Panc1 (cell line): ENCODE data around the gene SDC4. TPM values are rescaled to one million over a fixed set of nuclear protein-coding genes. Genes with fewer than 3 reads are reported as not detected.
A peak's percentile ranks its signal among the peaks of the same experiment; 100 is the strongest.

Source experiments
- ATAC-seq: fragments of 200-7000 bp; cut with Tn5 transposase; 2 replicates; pipeline ENCODE4 v1.9.1; 2020; ENCODE audit warnings: mild to moderate bottlenecking, moderate library complexity
- BruUV-seq: library from RNA; stranded (reverse); fragments of 400-500 nt; replicated peaks from 2 replicates; lab custom pipeline; 2021; lab: Mats Ljungman, UMichigan
- CTCF ChIA-PET: fragments of 300-600 bp; sonication (Branson Sonifier 250); formaldehyde crosslinking; loops from one replicate; lab custom pipeline; 2022; ENCODE audit warnings: antibody characterized with exemption; lab: Charles Lee
- POLR2A ChIA-PET: fragments of 300-600 bp; sonication (Branson Sonifier 250); formaldehyde crosslinking; loops from one replicate; lab custom pipeline; 2022; ENCODE audit warnings: antibody characterized with exemption; lab: Charles Lee
- DNase-seq: peaks from one replicate; pipeline ENCODE4 v3.0.0-alpha.2; 2010; ENCODE audit warnings: low read depth, low spot score
- H3K27ac ChIP-seq: 2 replicates; pipeline ENCODE4 v1.5.1; 2011; ENCODE audit warnings: mild to moderate bottlenecking, low read length, inconsistent platforms
- H3K27me3 ChIP-seq: fragments of 200-500 bp; sonication (Bioruptor generic); 2 replicates; pipeline ENCODE4 v1.6.0; 2014; ENCODE audit warnings: low read length, inconsistent platforms; ENCODE audit not compliant: control insufficient read depth, insufficient read depth
- H3K36me3 ChIP-seq: fragments of 200-500 bp; sonication (Bioruptor generic); 2 replicates; pipeline ENCODE4 v1.5.1; 2014; ENCODE audit warnings: inconsistent platforms, mild to moderate bottlenecking, low read length, moderate library complexity; ENCODE audit not compliant: control insufficient read depth, insufficient read depth
- H3K4me1 ChIP-seq: 2 replicates; pipeline ENCODE4 v1.5.1; 2011; ENCODE audit warnings: inconsistent platforms, mild to moderate bottlenecking, low read length, moderate library complexity; ENCODE audit not compliant: control insufficient read depth, insufficient read depth
- H3K4me3 ChIP-seq, 2 experiments: 2 replicates each; pipeline ENCODE4 v1.5.1; 2011 to 2012; ENCODE audit warnings: low read depth in 2 of 2, low read length in 2 of 2, mild to moderate bottlenecking in 2 of 2, inconsistent platforms in 1 of 2, moderate library complexity in 1 of 2
- H3K9me3 ChIP-seq: fragments of 200-500 bp; sonication (Bioruptor generic); 2 replicates; pipeline ENCODE4 v1.5.1; 2014; ENCODE audit warnings: low read depth, mild to moderate bottlenecking, inconsistent platforms, low read length, moderate library complexity; ENCODE audit not compliant: control insufficient read depth, insufficient read depth
- CTCF ChIP-seq: fragments of 450-650 bp; IDR thresholded peaks from 2 replicates; pipeline ENCODE4 v1.5.1; 2017; ENCODE audit warnings: mild to moderate bottlenecking
- POLR2AphosphoS5 ChIP-seq: IDR thresholded peaks from 2 replicates; pipeline ENCODE4 v1.6.1; 2012; ENCODE audit warnings: mild to moderate bottlenecking, low read depth, low read length, moderate library complexity
- REST ChIP-seq, 2 experiments: IDR thresholded peaks; 2 replicates each; pipeline ENCODE4 v1.6.1; 2011 to 2012; ENCODE audit warnings: low read depth in 2 of 2, control low read depth in 1 of 2, low read length in 1 of 2, mild to moderate bottlenecking in 1 of 2, moderate library complexity in 1 of 2; ENCODE audit not compliant: insufficient read depth in 1 of 2
- SIN3A ChIP-seq: IDR thresholded peaks from 2 replicates; pipeline ENCODE4 v1.6.1; 2012; ENCODE audit warnings: low read depth, mild to moderate bottlenecking, low read length, moderate library complexity, borderline replicate concordance; ENCODE audit not compliant: insufficient read depth
- TCF7L2 ChIP-seq: IDR thresholded peaks from 2 replicates; pipeline ENCODE4 v1.6.1; 2011; ENCODE audit warnings: mild to moderate bottlenecking, low read depth, low read length, inconsistent platforms
- in situ Hi-C: cut with HindIII; loops from 2 replicates; pipeline ENCODE4 v1.10.0; 2016; ENCODE audit warnings: low sequenced_read_pairs, low pct_unique_long_range_greater_than_20kb
- intact Hi-C: fragments of 100-400 bp; cut with micrococcal nuclease; formaldehyde crosslinking; loops from one replicate; pipeline ENCODE4 v1.10.0; 2022; ENCODE audit not compliant: unreplicated experiment
- total RNA-seq: library from RNA; stranded (reverse); gene quantifications from one replicate; pipeline ENCODE4 v1.2.1, GENCODE V29; 2021; ENCODE audit not compliant: unreplicated experiment

The SDC4 gene
- total RNA-seq, 1 experiment from 2014 or later: 93.3 TPM

- Histone ChIP-seq H3K9me3 (no peaks in the 10 kb centered on the region), H3K27me3 (no peaks in the 10 kb centered on the region), H3K4me1 (peaks cover 98% of the 10 kb centered on the region), H3K4me3 (no peak overlapping the region), H3K27ac (peak overlapping the region; percentile 83), H3K36me3 (no peaks in the 10 kb centered on the region)
- ChIA-PET CTCF (interaction anchor here (0.5 to 1.4 kb wide), 2 partner anchors 22 to 47 kb away, joined by 5 read pairs; partner anchors contain the start of gene SYS1), POLR2A (no interaction called here)
- ATAC-seq: no peak
- no peak for DNase-seq
- in situ Hi-C loops (no loop called here), intact Hi-C loops (no loop called here)
- BruUV-seq: no TSS peak
- TF ChIP-seq CTCF: no peak
- TF ChIP-seq REST (IDR thresholded peaks at IDR 0.05; ENCODE audit: insufficient read depth in 1 of 2, low read depth in 2 of 2, low read length in 1 of 2): no peak
These were observed 7.3 kb downstream of the SDC4 start for GRCh38 chr20:45340951-45341350.

GRCh38 chr20:45340236-45340847 is 7.9 kb downstream of the SDC4 start:
- no peaks in the 10 kb centered on the region for H3K9me3 ChIP-seq
- BruUV-seq: no TSS peak
- POLR2A ChIA-PET: interaction anchor here (0.6 kb wide), 1 partner anchor 621 kb away, joined by 4 read pairs; no protein-coding TSS in a partner anchor
- CTCF ChIA-PET: no interaction called here
- intact Hi-C loops: no loop called here
- no peak for TF ChIP-seq SIN3A
- no peak for TF ChIP-seq TCF7L2
- no peak for TF ChIP-seq REST (IDR thresholded peaks at IDR 0.05; ENCODE audit: insufficient read depth in 1 of 2, low read depth in 2 of 2, low read length in 1 of 2)
- TF ChIP-seq POLR2AphosphoS5: no peak
- no peak for TF ChIP-seq CTCF
- in situ Hi-C loops: no loop called here
- H3K36me3 ChIP-seq: no peaks in the 10 kb centered on the region
- peak overlapping the region; percentile 88 for H3K27ac ChIP-seq
- H3K27me3 ChIP-seq: no peaks in the 10 kb centered on the region
- ATAC-seq (no peak), DNase-seq (no peak)
- H3K4me3 ChIP-seq: no peak overlapping the region
- peaks cover 98% of the 10 kb centered on the region for H3K4me1 ChIP-seq
